ENCODE results near the gene IMMT. TPM values are rescaled to one million over a fixed set of nuclear protein-coding genes. Genes with fewer than 3 reads are reported as not detected.

Gene IMMT
- total RNA-seq, 1 donor from 2014 or later: 107 TPM

DNA sequence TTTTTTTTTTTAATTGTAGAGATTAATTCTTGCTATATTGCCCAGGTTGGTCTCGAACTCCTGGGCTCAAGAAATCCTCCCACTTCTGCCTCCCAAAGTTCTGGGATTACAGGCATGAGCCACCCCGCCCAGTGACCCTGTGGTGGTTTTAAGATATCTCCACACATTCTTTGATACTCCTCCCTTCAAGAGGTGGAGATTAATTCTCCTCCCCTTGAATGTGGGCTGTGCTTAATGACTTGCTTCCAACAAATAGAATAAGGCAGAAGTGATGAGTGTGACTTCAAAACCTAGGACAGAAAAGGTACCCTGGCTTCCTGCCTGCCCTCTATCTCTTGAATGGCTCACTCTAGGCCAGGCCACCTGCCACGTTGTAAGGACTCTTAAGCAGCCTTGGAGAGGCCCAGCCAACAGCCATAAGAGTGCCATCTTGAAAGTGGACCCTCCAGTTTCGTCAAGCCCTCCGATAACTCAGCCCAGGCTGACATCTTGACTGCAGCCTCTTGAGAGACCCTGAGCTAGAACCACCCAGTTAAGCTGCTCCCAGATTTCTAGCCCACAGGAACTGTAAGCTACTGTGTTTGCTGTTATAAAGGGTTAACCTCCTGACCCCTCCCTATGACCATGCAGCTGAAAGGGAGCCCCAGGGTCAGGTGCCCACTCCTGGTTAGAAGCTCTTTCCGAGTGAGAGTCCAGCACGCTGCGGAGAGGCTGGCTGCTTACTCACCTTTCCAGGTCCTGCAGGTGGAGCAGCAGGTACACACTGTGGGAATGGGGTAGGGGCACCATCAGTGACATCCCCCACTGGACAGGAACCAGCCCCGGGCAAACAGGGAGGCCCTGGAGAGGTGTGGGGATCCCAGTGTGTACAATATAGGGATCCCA, 31.6 kb upstream of the IMMT start:
- no peaks in the 10 kb centered on the region for H3K9me3 Mint-ChIP-seq (ENCODE audit: unreplicated experiment)
- no peak for TF ChIP-seq CTCF (IDR thresholded peaks at IDR 0.05; ENCODE audit: unreplicated experiment)
- no peak overlapping the region for H3K4me3 Mint-ChIP-seq (ENCODE audit: unreplicated experiment)
- peaks cover 17% of the 10 kb centered on the region for H3K4me1 Mint-ChIP-seq (ENCODE audit: unreplicated experiment)
- peaks cover 3% of the 10 kb centered on the region for H3K36me3 Mint-ChIP-seq (ENCODE audit: low read depth, unreplicated experiment)
- no peak overlapping the region for H3K27ac Mint-ChIP-seq (ENCODE audit: unreplicated experiment)
- H3K27me3 Mint-ChIP-seq (ENCODE audit: unreplicated experiment): peaks cover 5% of the 10 kb centered on the region
- DNase-seq (ENCODE audit: low spot score): no peak

- Mint-ChIP-seq H3K36me3 (ENCODE audit: low read depth, unreplicated experiment) (peaks cover 3% of the 10 kb centered on the region), H3K4me1 (ENCODE audit: unreplicated experiment) (peaks cover 21% of the 10 kb centered on the region), H3K9me3 (ENCODE audit: unreplicated experiment) (no peaks in the 10 kb centered on the region), H3K4me3 (ENCODE audit: unreplicated experiment) (no peak overlapping the region), H3K27me3 (ENCODE audit: unreplicated experiment) (peaks cover 5% of the 10 kb centered on the region), H3K27ac (ENCODE audit: unreplicated experiment) (no peak overlapping the region)
- DNase-seq (ENCODE audit: low spot score): no peak
- no peak for TF ChIP-seq CTCF (IDR thresholded peaks at IDR 0.05; ENCODE audit: unreplicated experiment)
Measured at GRCh38 chr2:86226070-86226469, 30.8 kb upstream of the IMMT start.

DNA sequence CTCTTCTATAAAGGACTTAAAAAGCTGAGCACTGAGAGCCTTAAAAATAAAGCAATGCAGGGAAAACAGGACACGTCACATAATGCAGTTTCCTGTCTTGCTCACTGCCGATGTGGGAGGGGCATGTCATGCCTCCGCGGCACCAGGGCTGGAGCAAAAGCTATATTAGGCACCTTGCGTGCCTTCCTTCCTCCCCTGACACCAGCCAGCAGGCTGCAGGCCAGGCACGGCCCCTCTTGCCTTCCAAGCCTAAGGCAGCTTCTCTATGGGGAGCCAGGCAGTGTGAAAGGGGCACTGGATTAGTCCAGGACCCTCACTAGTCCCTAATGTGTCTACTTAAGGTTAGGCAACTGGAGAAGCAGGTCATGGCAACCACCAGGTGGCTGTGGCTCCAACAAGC, 30.3 kb upstream of the IMMT start:
- H3K27ac Mint-ChIP-seq (ENCODE audit: unreplicated experiment): no peak overlapping the region
- TF ChIP-seq CTCF (IDR thresholded peaks at IDR 0.05; ENCODE audit: unreplicated experiment): no peak
- H3K36me3 Mint-ChIP-seq (ENCODE audit: low read depth, unreplicated experiment): peaks cover 3% of the 10 kb centered on the region
- peaks cover 5% of the 10 kb centered on the region for H3K27me3 Mint-ChIP-seq (ENCODE audit: unreplicated experiment)
- H3K9me3 Mint-ChIP-seq (ENCODE audit: unreplicated experiment): no peaks in the 10 kb centered on the region
- no peak overlapping the region for H3K4me3 Mint-ChIP-seq (ENCODE audit: unreplicated experiment)
- H3K4me1 Mint-ChIP-seq (ENCODE audit: unreplicated experiment): peaks cover 26% of the 10 kb centered on the region
- DNase-seq (ENCODE audit: low spot score): no peak

DNA sequence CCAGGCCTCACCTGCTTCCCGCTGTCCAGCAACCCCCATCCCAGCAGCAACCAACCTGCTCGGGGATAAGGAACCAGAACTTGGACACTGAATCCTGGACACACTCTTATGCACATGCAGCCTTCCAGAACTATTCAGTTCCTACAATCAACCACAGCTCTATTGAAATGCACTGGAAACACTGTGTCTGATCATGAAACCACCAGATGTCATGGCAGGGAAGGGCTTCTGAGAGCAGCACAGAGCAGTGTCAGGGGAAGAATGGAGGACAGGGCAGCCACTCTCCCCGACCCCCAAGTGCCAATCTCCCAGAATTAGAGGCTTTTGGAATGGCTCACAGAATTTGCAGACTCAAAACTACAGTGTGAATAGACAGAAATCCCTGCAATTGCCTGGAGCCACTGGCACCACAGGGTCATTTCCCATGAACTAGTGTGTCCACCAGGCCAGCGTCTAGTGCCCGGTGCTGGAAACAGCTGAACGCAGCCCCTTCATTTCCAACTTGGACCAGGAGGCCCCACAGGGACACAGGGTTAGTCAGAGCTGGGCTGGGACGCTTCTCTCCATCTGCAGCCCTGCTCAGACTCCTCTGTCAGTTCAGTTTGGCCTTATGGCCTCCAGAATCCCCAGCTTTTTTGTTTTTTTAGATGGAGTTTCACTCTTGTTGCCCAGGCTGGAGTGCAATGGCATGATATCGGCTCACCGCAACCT, 29.5 kb upstream of the IMMT start:
- H3K36me3 Mint-ChIP-seq (ENCODE audit: low read depth, unreplicated experiment): peaks cover 3% of the 10 kb centered on the region

More for the DNA sequence above, 29.5 kb upstream of the IMMT start:
- no peak overlapping the region for H3K27ac Mint-ChIP-seq (ENCODE audit: unreplicated experiment)
- peaks cover 5% of the 10 kb centered on the region for H3K27me3 Mint-ChIP-seq (ENCODE audit: unreplicated experiment)
- DNase-seq (ENCODE audit: low spot score): no peak
- no peak for TF ChIP-seq CTCF (IDR thresholded peaks at IDR 0.05; ENCODE audit: unreplicated experiment)
- H3K9me3 Mint-ChIP-seq (ENCODE audit: unreplicated experiment): no peaks in the 10 kb centered on the region
- no peak overlapping the region for H3K4me3 Mint-ChIP-seq (ENCODE audit: unreplicated experiment)
- H3K4me1 Mint-ChIP-seq (ENCODE audit: unreplicated experiment): peaks cover 34% of the 10 kb centered on the region
